ENCODE measurements around the gene ANKRD33.

DNA sequence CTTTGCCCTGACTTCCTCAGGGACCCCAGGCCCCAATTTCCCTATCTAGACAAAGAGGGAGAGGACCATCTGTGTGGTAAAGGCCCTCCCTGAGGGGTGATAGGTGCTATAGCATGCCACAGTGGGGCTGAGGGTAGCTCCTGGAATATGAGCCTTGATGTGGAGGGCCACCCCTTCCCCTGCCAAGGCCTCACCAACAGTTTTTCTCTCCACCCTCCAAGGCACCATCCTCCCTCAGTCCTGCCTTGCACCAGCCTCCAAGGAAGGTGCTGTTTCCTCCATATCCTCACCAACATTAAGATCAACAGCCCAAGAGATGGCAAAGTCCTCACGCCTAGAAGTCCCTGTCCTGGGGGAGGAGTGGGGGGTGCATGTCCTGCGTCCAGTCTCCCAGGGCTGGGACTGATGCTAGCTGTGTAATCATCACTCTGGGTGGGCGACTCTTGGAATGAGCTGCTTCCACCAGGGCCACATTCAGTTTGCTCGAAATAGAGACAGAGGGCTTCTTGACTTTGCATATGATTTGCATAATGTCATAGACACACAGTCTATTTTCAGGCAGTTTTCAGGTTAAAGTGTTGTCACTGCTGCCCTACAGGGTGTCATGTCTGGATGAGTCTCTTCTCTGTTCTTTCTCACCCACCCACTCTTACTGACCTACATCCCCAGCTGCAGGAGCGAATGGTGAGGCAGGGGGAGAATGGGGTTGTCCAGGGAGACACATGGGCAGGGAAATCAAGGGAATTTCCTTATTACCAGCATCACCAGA lies 36.8 kb downstream of the ANKRD33 start:
- TF ChIP-seq, protein P1, sequence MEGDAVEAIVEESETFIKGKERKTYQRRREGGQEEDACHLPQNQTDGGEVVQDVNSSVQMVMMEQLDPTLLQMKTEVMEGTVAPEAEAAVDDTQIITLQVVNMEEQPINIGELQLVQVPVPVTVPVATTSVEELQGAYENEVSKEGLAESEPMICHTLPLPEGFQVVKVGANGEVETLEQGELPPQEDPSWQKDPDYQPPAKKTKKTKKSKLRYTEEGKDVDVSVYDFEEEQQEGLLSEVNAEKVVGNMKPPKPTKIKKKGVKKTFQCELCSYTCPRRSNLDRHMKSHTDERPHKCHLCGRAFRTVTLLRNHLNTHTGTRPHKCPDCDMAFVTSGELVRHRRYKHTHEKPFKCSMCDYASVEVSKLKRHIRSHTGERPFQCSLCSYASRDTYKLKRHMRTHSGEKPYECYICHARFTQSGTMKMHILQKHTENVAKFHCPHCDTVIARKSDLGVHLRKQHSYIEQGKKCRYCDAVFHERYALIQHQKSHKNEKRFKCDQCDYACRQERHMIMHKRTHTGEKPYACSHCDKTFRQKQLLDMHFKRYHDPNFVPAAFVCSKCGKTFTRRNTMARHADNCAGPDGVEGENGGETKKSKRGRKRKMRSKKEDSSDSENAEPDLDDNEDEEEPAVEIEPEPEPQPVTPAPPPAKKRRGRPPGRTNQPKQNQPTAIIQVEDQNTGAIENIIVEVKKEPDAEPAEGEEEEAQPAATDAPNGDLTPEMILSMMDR (IDR thresholded peaks at IDR 0.05) = no peak
- TF ChIP-seq POLR2A (IDR thresholded peaks at IDR 0.05) = no peak

All from thyroid gland (tissue), 4 donors.